Measurements from ENCODE around the gene ZMYM4. TPM values are rescaled to one million over a fixed set of nuclear protein-coding genes. Genes with fewer than 3 reads are reported as not detected.

Gene ZMYM4
- polyA plus RNA-seq, 3 donors, result 64.2 to 85.5 (median 72.3) TPM

GRCh38 chr1:35466120-35466519, 197.6 kb downstream of the ZMYM4 start:
- DNase-seq (ENCODE audit: extremely low read depth in 1 of 11, low read depth in 9 of 11, low spot score in 4 of 11), result no peak

DNA sequence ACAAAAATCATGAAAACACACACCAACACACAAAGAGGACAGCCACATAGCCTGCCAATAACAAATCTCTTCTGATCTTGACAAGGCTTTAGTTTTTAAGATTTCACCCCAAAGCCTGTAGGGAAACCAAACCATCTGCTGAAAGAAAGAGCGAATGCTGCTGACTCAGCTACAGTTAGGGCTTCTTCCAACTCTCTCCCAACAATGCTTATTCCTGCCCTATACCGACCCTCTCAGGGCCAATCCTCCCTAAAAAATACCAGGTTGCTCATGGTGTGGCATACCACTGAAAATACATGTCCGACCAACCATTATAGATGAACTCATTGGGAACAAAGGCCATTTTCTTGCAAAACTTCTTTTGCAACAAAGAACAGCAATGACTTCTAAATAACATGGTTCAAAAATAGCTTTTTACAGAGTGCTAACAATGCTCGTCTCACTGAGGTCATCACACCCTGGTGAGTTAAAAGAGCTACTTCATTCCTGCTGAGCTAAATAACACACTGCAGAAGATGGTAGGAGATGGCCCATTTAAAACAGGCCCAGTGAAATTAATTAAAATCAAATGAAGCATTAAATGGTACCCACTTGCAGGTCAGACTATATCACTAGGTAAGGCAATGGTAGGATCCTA, 202.6 kb downstream of the ZMYM4 start:
- no peak for DNase-seq (ENCODE audit: extremely low read depth in 1 of 11, low read depth in 9 of 11, low spot score in 4 of 11)

Other genes with a start within 250 kb of the ZMYM4 start
- 10 to 100 TPM; 14.4 to 26.2 (median 20.1) TPM for gene ZMYM6, start 236.8 kb upstream of the ZMYM4 start, polyA plus RNA-seq (ENCODE audit: insufficient read length in 3 of 3)
- gene ZMYM1, start 189.3 kb upstream of the ZMYM4 start, polyA plus RNA-seq (ENCODE audit: insufficient read length in 3 of 3), result 10 to 100 TPM; 15.3 to 20.6 (median 19.0) TPM
- gene SFPQ, start 75.6 kb upstream of the ZMYM4 start, polyA plus RNA-seq (ENCODE audit: insufficient read length in 3 of 3), result 100 to 1,000 TPM; 682 to 883 (median 807) TPM

Data from renal cortex interstitium (tissue), 11 donors.